Measurements from ENCODE around the gene SAMM50. TPM values are rescaled to one million over a fixed set of nuclear protein-coding genes. Genes with fewer than 3 reads are reported as not detected.

SAMM50 gene
- total and polyA plus RNA-seq, 10 of the 15 experiments (the other 5 are each of a cell fraction or from before 2014, with no cell fraction given): 38.2 to 126 (median 62.4) TPM

DNA sequence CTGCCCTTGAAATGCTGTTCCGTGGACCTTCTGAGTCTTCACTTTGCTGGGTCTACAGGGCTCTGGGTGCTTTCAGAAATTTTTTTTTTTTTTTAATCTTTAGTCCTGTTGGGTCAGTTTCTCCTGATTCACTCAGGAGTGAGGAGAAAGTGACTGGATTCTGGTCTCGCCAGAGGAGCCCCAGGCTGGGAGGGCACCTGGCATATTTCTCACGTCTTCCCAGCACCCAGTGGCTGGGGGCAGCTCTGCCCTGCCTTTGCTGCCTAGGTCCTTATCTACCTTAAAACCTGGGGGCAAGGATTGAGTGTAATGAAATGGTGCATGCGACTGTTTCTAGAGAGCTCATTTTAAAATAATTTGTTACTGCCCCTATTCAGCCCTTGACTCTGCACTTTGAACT is 23.3 kb downstream of the SAMM50 start:
- no peak for FAIRE-seq
- no peak overlapping the region for H3K27ac ChIP-seq (ENCODE audit: control insufficient read depth, insufficient read depth)
- no peaks in the 10 kb centered on the region for H3K4me1 ChIP-seq (ENCODE audit: control insufficient read depth, insufficient read depth, low read length)
- in situ Hi-C loops (cut with MboI) (no loop called here), intact Hi-C loops (cut with micrococcal nuclease; ENCODE audit: unreplicated experiment) (no loop called here)
- BruUV-seq (replicated peaks): no TSS peak
- ChIA-PET POLR2A (no interaction called here), RAD21 (ENCODE audit: unreplicated experiment) (no interaction called here), CTCF (no interaction called here), SMC1A (ENCODE audit: uncharacterized antibody, unreplicated experiment) (no interaction called here)
- H4K20me1 ChIP-seq (ENCODE audit: control insufficient read depth, insufficient read depth): no peaks in the 10 kb centered on the region
- H3K79me2 ChIP-seq (ENCODE audit: control insufficient read depth, insufficient read depth, low read length): no peaks in the 10 kb centered on the region
- no peak for DNase-seq (ENCODE audit: low read depth, low spot score)
- no peak for ATAC-seq
- no peak overlapping the region for H3K4me2 ChIP-seq (ENCODE audit: control insufficient read depth, insufficient read depth)
- no peak overlapping the region for H2AFZ ChIP-seq (ENCODE audit: control insufficient read depth, low read depth, low read length)
- no peaks in the 10 kb centered on the region for H3K27me3 ChIP-seq (replicated peaks in 1 of 2; ENCODE audit: control insufficient read depth in 2 of 2, insufficient read depth in 2 of 2, low read length in 1 of 2)
- WGBS (ENCODE audit: insufficient coverage, insufficient replicate concordance, low lambda C conversion rate, missing lambda C conversion rate): 94% methylated on average over 4 of the region's 4 CpGs
- H3K36me3 ChIP-seq (ENCODE audit: control insufficient read depth in 2 of 2, insufficient read depth in 2 of 2, low read length in 1 of 2): peaks cover 29 to 39% of the 10 kb centered on the region in 2 experiments
- TF ChIP-seq MTA3 (IDR thresholded peaks at IDR 0.05; ENCODE audit: borderline replicate concordance, low read length) (no peak), NFYB (IDR thresholded peaks at IDR 0.05; ENCODE audit: insufficient read depth, low read depth, low read length) (no peak), SIX5 (IDR thresholded peaks at IDR 0.05; ENCODE audit: low read depth, low read length, severe bottlenecking) (no peak), CBX5 (IDR thresholded peaks at IDR 0.05; ENCODE audit: low read depth) (no peak), NR2F1 (conservative IDR thresholded peaks at IDR 0.05) (no peak), POU2F2 (IDR thresholded peaks at IDR 0.05; ENCODE audit: borderline replicate concordance, low read depth, low read length) (no peak), SUZ12 (IDR thresholded peaks at IDR 0.05; ENCODE audit: unreplicated experiment) (no peak), FOS (IDR thresholded peaks at IDR 0.05; ENCODE audit: borderline replicate concordance, extremely low read depth, insufficient read length) (no peak), MTA2 (IDR thresholded peaks at IDR 0.05; ENCODE audit: low read depth) (no peak)
- TF ChIP-seq, protein P1, sequence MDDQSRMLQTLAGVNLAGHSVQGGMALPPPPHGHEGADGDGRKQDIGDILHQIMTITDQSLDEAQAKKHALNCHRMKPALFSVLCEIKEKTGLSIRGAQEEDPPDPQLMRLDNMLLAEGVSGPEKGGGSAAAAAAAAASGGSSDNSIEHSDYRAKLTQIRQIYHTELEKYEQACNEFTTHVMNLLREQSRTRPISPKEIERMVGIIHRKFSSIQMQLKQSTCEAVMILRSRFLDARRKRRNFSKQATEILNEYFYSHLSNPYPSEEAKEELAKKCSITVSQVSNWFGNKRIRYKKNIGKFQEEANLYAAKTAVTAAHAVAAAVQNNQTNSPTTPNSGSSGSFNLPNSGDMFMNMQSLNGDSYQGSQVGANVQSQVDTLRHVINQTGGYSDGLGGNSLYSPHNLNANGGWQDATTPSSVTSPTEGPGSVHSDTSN (IDR thresholded peaks at IDR 0.05; ENCODE audit: insufficient replicate concordance, low read depth, low read length): no peak
- TF ChIP-seq, protein P2, sequence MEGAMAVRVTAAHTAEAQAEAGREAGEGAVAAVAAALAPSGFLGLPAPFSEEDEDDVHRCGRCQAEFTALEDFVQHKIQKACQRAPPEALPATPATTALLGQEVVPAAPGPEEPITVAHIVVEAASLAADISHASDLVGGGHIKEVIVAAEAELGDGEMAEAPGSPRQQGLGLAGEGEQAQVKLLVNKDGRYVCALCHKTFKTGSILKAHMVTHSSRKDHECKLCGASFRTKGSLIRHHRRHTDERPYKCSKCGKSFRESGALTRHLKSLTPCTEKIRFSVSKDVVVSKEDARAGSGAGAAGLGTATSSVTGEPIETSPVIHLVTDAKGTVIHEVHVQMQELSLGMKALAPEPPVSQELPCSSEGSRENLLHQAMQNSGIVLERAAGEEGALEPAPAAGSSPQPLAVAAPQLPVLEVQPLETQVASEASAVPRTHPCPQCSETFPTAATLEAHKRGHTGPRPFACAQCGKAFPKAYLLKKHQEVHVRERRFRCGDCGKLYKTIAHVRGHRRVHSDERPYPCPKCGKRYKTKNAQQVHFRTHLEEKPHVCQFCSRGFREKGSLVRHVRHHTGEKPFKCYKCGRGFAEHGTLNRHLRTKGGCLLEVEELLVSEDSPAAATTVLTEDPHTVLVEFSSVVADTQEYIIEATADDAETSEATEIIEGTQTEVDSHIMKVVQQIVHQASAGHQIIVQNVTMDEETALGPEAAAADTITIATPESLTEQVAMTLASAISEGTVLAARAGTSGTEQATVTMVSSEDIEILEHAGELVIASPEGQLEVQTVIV (IDR thresholded peaks at IDR 0.05; ENCODE audit: borderline replicate concordance, partially characterized antibody): no peak
- H3K4me3 ChIP-seq: no peak overlapping the region
- no peak overlapping the region for H3K9ac ChIP-seq (ENCODE audit: control insufficient read depth, insufficient read depth, low read length)
- H3K9me3 ChIP-seq (replicated peaks; ENCODE audit: control insufficient read depth, insufficient read depth, low read length): no peaks in the 10 kb centered on the region

Data from GM12878 (cell line).